HuH-7.5 (cell line): ENCODE measurements around the gene CST9L.

Experiments used
- DNase-seq: peaks from one replicate; pipeline ENCODE4 v3.0.0; 2011; ENCODE audit warnings: low spot score

Gene CST9L

DNA sequence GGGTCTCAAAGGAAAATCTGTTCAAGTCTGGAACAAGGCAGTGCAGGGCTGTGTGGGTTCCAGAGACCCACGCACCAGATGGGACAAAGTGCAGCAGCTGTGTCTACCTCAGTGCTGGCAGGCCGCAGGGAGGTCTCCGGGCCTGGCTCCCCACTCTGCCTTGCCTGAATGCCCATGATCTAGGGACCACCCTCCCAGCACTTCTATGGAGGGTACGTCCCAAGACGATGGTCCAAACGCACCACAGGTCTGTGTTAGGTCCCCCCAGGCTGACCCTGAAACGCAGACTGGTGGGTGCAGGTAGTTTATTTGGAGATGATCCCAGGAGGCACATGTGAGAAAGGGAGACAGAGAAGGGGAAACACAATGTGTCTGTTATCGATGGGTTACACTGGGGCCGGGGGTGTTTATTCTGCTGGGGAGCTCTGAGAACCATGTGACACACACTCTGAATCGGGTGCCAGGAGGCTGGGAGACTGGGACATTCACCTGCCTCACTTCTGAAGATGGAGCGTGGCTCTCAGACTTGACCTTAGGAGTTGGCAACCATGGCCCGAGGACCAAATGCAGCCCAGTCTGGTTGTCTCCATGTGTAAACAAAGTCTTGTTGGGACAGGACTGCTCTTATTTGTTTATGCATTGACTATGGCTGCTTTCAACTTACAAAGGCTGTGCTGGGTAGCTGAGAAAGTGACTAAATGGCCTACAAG lies 21.7 kb downstream of the CST9L start:
- no peak for DNase-seq

DNA sequence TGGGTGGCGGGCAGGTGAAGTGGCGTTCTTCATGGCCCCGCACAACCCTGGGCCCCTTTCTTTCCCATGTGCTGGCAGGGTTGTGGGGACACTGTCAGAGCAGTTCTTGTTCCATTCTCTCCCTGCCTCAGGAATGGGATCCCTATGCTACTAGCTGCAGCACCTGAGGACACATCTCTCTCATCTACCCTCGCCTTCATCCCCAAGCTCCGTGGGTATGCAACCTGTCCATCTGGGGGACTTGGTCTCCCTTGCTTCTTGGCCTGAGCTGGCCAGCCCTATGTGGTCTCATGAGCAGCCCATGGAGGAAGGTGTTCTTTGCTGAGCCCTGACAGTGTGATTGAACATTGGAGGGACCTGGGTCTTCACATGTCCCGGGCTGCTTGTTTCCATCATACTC lies 24.2 kb downstream of the CST9L start:
- no peak for DNase-seq

DNA sequence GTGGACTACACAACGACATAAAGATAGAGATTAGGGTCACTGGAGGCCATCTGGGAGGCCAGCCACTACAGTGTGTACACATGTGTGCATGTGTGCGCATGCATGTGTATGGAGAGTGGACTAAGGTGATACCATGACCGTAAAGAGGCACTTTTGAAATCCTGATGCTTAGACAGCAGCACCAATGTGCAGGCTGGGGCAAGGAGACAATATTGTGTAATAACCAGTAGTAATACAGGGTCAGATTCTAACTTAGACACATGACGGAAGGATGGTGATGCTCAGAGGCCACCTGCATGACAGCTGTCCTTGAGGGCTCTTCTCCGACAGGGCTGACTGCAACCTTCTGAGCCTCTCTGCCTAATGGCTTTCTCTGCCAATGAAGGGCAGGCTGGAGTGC lies 25.5 kb downstream of the CST9L start:
- DNase-seq, result no peak

DNA sequence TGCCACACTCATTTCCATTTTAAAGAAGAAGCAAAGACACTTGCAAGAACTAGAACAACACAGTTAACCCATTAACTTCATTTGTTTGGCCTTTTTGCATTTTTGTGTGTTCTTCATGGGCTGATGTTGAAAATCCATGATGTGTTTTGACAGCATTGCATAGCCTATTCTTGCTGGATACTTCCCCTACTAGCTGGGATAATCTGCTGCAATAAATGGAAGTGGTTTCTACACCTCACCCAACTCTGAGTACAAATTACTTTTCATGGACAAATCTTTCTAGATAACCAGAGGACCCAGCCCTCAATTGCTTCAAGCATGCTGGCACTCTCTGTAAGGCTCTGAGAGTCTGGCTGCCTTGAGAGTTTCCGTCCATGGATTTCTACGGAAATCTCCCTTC lies 26.5 kb downstream of the CST9L start:
- DNase-seq, result no peak

DNA sequence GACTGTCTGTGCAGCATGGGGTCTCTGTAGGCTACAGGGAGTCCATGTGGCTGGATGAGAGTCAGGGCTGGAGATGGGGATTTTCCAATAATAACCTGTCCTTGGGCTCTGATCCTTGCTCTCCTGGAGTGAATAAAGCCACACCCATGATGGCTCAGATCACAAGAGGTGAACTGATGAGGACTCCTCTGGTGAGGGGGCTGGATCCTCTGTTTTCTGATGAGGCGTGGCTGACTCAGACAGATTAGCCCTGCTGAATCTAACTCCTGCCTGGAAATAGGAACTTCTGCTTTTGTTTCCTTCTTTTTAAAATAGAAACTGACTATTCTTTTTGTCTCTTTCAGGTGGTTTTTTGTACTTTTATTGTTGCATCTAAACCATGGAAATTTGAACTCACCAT lies 27.0 kb downstream of the CST9L start:
- no peak for DNase-seq

DNA sequence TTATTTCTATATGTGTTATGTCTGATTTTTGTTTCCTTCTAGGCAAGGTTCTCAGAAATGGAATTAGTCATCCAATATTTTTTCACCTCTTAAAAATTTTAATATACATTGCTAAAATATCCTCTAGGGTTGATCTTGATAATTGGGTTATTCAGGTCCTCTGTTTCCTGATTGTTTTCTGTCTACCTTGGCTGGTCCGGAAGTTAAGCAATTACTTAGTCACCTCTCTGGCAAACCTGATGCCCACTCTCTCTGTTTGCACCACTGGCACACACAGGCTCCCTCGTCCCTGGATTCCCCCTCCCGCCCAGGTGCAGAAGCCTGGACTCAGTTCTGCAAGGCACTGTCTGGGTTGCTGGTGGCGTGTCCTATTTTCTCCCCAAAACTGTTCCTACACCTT lies 27.7 kb downstream of the CST9L start:
- no peak for DNase-seq

DNA sequence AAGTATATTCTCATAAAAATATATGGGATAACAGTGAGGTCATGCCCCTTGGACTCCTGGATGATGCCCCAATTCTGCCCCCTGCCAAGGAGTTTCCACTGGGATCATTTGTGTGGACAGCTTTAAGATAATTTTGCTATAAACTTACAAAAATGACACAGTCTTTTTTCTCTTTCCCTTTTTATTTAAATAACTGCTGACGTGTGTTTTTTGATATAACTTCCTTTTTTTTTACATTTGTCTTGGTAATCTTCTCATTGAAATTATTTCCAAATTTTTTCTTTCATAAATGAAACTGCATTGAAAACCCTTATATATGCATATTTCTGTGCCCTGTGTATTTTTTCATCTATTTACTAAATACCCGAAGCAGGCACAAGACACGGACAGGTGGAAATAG lies 31.3 kb downstream of the CST9L start:
- DNase-seq, result no peak

DNA sequence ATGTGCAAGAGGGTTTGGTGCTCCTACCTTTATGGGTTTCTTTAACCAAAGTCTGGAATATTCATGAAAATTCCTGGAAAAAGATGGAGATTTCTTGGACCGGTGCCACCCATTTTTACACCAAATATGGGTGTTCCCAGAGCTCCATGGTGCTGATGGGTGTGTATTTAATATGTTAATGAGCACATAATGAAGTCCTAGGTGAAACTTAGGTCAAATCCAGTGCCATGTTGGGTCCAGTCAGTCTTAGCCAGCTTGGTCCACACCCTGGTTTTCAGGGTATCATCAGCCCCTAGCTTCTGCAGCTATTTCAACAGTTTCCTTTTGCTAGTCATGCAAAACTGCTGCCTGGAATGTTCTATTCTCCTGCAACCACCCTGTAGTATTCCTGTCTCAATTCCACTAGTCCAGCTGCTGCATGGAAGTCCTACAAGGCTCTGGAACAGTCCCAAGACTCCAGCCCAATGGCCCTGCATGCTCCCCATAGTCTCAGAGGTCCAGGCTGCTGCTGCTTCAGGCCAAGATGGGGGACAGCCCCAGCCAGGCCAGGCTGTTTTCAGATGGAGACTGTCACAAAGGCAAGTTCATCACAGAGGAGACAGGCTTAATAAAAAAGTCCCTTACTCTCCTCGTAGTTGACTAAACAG lies 31.8 kb downstream of the CST9L start:
- no peak for DNase-seq

DNA sequence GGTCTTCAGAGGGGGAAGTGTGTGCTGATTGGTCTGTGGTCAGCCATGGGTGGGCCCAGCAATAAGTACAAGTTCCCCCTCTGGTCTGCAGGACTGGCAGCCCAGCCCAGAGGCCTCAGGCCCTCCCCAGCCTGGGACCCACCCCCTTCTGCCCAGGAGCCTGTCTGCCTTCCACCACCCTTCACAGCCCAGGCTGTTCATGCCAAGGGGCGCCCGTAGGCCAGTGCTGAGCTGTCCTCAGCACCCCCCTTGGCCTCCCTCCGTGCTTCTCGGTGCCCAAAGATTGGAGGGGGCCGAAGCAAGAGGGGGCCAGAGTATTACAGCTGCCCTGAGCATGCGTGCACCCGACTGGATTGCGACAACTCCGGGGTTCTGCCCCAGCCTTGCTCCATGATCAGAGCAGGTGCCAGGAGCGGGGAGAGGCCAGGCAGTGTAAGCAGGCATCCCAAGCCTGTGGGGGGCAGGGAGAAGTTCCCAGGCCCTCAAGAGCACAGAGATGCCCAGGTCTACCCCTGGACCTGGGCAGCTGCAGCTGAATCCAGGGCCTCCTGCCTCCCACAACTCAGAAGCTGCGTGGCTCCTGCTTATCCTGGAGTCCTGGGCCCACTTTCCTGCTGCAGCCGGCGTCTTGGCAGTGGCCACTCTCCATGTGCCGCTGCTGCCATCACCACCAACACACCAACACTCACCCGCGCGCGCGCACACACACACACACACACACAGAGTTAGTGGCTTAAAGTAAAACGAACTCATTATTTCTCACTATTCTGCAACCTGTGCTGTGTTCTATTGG lies 33.3 kb downstream of the CST9L start:
- no peak for DNase-seq

DNA sequence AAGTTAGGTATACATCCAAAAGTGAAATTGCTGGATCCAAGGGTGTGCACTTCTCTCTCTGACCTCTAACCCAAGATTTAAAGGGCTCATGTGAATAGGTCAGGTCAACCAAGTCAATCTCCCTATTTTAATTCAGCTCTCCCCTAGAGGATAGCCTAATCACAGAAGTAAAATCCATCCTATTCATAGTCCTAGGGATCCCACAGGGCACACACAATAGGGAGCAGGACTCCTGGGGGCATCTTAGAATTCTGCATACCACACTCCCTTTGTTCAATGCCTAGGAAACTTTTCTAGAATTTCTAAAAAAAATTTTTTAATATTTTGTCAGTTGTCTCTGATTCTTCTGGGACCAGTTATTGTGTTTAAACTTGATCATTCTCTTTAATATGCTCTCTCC lies 35.1 kb downstream of the CST9L start:
- no peak for DNase-seq

DNA sequence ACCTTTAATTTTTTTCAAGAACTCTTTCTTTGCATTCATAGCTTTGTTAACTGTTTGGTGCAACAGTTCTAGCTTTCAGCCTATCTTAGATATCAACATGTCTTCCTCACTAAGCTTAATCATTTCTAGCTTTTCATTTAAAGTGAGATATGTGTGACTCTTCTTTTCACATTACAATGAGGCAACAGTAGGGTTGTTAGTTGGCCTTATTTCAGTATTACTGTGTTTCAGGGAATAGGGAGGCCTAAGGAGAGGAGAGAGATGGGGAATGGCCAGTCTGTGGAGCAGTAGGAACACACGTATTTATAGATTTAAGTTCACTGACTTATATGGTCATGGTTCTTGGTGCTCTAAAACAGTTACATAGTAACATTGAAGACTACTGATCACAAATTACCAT lies 35.8 kb downstream of the CST9L start:
- no peak for DNase-seq

DNA sequence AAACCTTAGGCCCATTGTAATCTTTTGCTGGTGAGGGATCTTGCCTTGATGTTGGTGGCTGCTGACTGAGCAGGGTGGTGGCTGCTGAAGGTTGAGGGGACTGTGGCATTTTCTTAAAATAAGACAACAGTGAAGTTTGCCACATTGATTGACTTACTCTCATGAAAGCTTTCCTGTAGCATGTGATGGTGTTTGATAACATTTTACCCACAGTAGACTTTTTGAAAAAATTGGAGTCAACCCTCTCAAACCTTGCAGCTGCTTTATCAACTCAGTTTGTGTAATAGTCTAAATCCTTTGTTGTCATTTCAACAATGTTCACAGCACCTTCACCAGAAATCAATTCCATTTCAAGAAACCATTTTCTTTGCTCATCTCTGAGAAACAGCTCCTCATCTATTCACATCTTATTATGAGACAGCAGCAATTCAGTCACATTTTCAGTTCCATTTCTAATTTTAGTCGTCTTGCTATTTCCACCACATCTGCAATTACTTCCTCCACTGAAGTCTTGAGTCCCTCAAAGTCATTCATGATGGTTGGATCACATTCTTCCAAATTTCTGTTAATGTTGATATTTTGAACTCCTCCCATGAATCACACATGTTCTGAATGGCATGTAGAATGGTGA lies 37.2 kb downstream of the CST9L start:
- no peak for DNase-seq

DNA sequence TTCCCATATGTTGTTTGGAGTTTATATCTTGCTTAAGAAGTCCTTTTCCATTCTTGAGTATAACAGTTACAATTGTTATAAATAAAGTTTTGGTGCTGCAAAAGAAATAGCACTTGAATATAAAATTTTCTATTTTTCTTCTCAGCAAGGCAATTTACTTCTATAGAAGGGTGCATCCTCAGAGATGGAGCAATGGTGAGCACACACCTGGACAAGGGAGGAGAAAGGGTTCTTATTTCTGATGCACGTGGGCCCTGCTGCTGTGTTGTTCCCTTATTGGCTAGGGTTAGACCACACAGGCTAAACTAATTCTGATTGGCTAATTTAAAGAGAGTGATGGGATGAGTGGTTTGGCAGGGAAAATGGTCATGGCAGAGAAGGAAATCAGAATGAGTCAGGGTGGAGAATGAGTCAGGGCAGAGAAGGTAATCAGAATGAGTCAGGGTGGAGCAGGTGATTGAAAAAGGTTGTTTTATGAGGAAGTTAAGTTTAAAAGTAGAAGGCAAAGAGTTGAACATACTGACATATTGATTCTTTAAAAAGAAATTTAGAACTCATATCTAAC lies 39.3 kb downstream of the CST9L start:
- DNase-seq, result no peak

DNA sequence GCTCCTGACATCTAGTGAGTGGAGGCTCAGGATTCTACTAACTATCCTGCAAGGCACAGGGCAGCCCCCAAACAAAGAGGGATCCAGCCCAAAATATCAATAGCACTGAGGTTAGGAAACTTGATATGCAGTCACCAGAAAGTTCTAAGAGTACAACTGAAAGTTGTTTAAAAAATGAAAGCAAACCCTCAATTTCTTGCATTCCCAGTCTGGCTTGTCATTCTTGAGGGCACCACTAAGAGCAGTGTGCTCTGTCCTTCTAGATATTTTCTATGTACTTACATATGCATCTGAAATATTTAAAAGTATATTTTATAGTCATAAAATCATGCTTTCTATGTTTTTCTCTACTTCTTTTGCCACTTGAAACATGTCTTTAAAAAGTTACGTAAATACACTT lies 41.4 kb downstream of the CST9L start:
- no peak for DNase-seq

DNA sequence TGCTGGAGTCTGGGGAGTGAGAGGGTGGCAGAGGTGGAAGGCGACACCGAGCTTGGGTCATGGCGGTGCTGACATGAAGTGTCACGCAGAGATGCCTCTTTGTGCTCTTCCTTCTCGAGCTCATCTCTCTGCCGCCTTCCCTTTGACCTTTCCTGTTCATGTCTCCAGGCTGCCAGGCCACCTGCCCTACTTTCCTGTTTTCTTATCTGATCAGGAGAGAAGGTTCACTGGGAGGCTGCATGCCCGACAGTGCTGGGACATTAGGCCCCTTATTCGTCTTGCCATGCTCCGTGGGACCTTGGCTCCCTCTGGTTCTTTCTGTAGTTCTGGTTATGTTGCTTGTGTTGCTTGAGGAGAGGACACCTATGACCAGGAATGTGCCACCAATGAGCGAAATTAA lies 44.1 kb downstream of the CST9L start:
- DNase-seq, result no peak

DNA sequence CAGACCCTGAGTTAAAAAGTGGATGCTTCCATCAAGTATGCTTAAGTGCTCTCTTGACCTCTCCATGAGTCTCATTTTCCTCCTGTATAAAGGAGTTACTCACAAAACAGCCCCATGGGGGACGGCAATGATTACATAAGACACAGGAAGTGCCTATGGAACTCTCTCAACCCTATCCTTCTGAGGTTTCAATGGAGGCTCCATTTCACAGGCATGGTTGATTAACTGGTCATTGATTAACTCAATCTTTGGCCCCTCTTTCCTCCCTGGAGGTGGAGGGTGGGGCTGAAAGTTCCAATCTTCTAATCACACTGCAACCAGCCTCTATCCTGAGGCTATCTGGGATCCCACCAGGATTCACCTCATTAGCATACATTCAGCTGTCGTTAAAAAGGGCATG lies 48.1 kb downstream of the CST9L start:
- no peak for DNase-seq

DNA sequence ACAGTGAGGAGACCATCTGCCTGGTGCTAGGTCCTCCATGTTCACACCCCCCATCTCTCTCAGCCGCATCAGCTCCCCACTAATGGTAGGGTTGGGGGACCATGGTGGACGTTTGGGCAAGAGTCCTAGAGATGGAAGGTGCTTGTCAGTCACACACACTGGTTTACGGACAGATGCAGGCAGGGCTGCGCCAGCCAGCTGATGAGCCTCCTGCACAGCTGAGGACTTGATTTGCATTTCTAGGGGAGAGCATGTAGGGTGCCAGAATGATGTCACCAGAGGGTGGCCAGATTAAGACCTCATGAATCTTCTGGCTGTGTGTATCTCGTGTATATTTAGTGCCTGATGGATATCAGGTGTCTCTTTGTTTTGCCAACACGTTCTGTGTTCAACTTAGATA lies 48.7 kb downstream of the CST9L start:
- no peak for DNase-seq

DNA sequence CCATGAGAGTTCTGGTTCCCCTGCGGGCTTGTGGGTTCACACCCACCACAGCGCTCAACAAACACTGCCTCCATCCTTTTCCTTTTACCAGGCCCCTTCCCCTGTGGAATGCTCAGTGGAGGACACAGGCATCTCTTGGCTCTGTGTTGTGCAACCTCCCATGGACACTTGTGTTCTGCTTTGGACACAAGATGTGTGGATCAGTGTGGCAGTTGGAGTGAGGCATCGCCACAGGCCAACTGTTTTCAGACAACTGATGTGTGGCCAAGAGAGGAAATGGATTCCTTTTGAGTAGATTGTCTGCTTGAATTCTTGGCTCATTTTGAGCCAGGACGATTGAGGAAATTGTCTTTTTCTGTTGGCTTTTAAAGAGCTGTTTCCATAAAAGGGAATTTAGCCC lies 50.6 kb downstream of the CST9L start:
- DNase-seq, result no peak

DNA sequence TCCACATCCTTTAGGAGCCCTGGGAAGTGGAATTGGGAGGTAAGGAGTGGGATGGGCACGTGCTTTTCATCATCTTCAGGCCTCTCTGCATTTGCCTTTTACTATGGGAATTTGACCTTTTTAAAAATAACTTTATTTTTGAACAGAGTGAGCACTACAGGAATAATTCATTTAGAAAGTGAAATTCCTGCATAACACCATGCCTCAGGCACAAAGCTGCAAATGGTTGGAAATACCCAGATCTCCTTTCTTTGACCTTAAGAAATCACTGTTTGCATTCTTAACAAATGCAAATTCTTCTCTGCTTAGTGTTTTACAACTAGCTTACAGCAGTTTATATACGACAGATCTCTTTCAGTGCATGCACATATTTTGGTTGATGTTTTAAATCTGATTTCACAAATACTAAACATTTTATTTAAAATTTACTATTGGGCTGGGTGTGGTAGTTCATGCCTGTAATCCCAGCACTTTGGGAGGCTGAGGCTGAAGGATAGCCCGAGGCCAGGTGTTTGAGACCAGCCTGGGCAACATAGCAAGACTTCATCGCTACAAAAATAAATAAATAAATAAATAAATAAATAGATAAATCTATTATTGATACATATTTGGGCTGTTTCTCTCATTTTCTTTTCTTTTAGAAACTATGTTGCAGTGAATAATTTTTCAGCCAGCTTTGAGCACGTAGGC lies 52.9 kb downstream of the CST9L start:
- no peak for DNase-seq

DNA sequence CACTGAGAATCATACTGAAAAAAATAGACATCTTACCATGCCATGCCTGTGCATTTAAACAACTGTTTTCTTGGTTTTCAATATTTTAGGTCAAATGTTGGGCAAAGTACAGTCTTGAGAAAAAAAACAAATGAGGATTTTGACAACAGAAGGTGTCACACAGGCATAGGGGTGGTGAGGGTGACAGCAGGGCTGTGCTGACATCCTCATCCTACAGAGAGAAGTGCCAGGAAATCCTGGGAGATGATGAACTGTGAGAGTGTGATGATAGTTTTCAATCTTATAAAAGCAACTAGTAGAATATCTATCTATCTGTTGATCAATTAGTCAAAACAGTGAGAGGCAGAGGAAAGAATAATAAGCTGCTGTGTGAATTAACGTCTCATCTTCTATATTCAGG lies 53.4 kb downstream of the CST9L start:
- no peak for DNase-seq
